Activated naive CD8-positive, alpha-beta T cell (primary cell): Measurements from ENCODE around the gene EIF4G3.
"Not testable (repeated sequence)": the region's sequence is repeated elsewhere in the genome, so short reads cannot be mapped to it uniquely, and the experiment has no call there.

Experiments used
- H3K27ac Mint-ChIP-seq: one replicate; pipeline ENCODE4 v1.8.0; 2021; ENCODE audit warnings: mixed read lengths
- H3K27me3 Mint-ChIP-seq: one replicate; pipeline ENCODE4 v1.8.0; 2021; ENCODE audit warnings: mixed read lengths
- H3K36me3 Mint-ChIP-seq: one replicate; pipeline ENCODE4 v1.8.0; 2021; ENCODE audit warnings: mixed read lengths
- H3K4me1 Mint-ChIP-seq: one replicate; pipeline ENCODE4 v1.8.0; 2021; ENCODE audit warnings: low read depth, mixed read lengths
- H3K4me3 Mint-ChIP-seq: one replicate; pipeline ENCODE4 v1.8.0; 2021; ENCODE audit warnings: mild to moderate bottlenecking, mixed read lengths
- H3K9me3 Mint-ChIP-seq: one replicate; pipeline ENCODE4 v1.8.0; 2021; ENCODE audit warnings: low read depth, mixed read lengths

EIF4G3 gene

DNA sequence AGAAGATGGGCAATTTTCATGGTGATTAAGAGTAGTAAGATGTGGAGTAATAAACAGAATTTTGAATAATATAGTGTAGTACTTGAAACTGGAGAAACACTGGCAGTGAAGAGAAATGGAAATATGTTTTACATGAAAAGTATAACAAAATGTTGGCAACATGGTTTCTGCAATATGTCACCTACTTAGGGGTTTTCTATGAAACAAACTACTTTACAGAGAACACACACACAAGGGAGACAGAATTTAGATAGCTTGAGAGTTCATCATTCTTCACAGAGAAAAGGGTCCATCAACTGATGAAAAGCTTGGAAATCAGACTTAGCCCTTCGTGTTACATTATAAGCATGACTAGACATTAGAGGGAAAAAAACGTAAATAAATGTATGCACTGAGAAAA is 135.2 kb downstream of the EIF4G3 start:
- Mint-ChIP-seq H3K4me1 (no peaks in the 10 kb centered on the region), H3K4me3 (no peak overlapping the region), H3K9me3 (no peaks in the 10 kb centered on the region), H3K27ac (no peak overlapping the region), H3K27me3 (no peaks in the 10 kb centered on the region), H3K36me3 (peaks cover 13% of the 10 kb centered on the region)

DNA sequence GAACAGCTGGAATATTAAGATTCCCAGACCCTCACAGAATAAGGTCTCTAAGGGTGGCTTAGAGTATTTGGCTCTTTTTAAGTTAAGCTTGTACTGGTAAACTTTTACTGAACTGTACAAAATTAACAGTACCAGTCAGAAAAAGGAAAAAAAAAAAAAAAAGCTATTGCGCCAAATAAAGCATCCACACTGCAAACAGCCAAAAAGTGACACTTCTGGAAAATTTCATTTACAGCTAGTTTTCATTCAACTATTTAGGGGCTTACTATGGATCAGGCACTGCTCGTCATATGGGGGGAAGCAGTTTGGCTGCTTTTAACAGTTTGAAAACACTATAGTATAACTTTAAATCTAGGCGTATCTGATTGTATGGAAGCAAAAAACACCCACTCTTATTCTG is 139.6 kb downstream of the EIF4G3 start:
- Mint-ChIP-seq H3K4me3 (no peak overlapping the region), H3K27me3 (no peaks in the 10 kb centered on the region)

DNA sequence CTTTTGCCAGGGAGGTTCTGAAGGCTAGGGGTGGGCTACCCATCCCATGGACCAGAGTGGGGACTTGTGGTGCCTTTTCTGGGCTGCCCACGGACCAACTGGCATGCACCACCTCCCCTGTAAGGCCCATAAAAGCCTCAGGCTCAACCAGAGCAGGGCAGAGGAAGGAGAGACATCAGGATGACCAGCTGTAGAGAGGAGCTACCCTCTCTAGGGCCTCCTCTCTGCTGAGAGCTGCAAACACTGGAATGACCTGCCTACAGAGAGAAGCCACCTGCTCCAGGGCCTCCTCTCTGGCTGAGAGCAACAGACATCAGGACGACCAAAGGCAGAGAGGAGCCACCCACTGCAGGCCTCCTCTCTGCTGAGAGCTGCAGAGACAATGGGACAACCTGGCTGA is 140.9 kb downstream of the EIF4G3 start:
- Mint-ChIP-seq H3K4me3 (no peak overlapping the region), H3K4me1 (no peaks in the 10 kb centered on the region), H3K9me3 (no peaks in the 10 kb centered on the region), H3K36me3 (peaks cover 11% of the 10 kb centered on the region), H3K27ac (no peak overlapping the region), H3K27me3 (no peaks in the 10 kb centered on the region)

More for the DNA sequence above, 139.6 kb downstream of the EIF4G3 start:
- Mint-ChIP-seq H3K9me3 (no peaks in the 10 kb centered on the region), H3K27ac (no peak overlapping the region), H3K36me3 (peaks cover 9% of the 10 kb centered on the region), H3K4me1 (no peaks in the 10 kb centered on the region)

DNA sequence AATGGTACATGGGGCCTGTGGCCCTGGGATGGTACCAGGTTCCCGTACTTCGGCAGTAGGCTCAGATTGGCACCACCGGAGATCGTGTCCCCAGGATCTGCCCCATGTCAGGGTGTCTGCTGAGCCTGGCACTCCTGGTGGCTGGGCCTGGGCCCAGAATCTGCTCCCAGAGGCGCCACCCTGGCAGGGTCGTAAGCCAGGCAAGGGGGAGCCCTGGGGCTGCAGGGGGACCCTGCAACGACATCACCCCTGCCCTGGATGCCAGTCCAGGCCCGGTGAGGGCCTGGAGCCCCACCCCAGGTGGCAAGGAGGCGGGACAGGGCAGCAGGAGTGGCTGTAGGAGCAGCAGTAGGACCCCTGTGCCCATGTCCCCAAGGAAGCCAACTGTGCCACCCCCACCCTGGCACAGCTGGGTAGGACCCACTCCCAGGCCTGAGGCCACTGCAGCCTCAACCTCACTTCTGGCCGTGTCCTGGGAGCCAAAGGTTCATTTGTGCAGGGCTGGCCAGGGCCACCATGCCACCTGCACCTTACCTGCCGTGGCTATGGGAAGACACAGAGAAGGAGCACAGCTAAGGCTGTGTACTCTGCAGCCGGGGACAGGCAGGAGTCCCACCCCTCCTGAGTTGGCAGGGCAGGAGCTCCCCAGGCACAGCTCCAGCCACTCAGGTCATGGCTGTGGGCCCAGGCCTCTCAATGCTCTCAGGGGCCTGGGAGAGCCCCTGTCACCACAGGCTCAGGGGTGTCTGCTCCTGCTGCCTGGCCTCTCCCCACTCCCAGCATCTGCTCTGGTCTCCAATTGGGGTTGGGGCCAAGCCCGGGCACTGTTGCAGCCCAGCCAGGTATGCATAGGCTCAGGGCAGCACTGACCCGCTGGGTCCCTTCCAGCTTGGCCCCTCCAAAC is 141.7 kb downstream of the EIF4G3 start:
- Mint-ChIP-seq H3K9me3 (no peaks in the 10 kb centered on the region), H3K4me1 (no peaks in the 10 kb centered on the region), H3K27me3 (no peaks in the 10 kb centered on the region), H3K36me3 (peaks cover 7% of the 10 kb centered on the region), H3K4me3 (no peak overlapping the region), H3K27ac (no peak overlapping the region)

DNA sequence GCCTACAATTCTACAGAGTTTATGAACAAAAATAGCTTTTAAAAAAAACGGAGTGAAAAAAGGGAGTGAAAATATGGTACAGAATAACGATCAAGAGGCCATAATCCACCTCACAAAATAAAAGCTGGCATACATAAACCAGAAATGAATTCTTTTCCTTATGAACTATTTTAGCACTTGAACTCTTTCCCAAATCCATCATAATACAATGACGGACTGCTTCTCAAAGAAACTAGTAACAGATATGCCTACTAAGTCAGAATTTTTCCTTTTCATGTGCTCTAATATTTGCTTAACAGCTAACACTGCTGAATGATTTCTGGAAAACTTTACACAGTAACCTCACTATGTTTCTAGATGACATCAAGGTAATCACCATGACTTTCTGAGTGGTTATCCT is 144.0 kb downstream of the EIF4G3 start:
- H3K4me3 Mint-ChIP-seq: no peak overlapping the region
- no peaks in the 10 kb centered on the region for H3K27me3 Mint-ChIP-seq
- H3K36me3 Mint-ChIP-seq: peaks cover 8% of the 10 kb centered on the region
- H3K27ac Mint-ChIP-seq: no peak overlapping the region
- peaks cover 1% of the 10 kb centered on the region for H3K4me1 Mint-ChIP-seq
- H3K9me3 Mint-ChIP-seq: no peaks in the 10 kb centered on the region

DNA sequence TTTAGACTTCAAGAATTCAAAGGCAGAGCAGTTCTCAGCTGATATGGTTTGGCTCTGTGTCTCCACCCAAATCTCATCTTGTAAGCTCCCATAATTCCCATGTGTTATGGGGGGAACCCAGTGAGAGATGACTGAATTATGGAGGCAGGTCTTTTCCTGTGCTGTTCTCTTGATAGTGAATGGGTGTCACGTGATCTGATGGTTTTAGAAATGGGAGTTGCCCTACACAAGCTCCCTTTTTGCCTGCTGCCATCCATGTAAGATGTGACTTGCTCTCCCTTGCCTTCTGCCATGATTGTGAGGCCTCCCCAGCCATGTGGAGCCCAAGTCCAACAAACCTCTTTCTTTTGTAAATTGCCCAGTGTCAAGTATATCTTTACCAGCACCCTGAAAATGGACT is 146.5 kb downstream of the EIF4G3 start:
- Mint-ChIP-seq H3K27ac (no peak overlapping the region), H3K9me3 (no peaks in the 10 kb centered on the region), H3K27me3 (no peaks in the 10 kb centered on the region), H3K36me3 (peaks cover 10% of the 10 kb centered on the region), H3K4me1 (peaks cover 1% of the 10 kb centered on the region), H3K4me3 (no peak overlapping the region)

DNA sequence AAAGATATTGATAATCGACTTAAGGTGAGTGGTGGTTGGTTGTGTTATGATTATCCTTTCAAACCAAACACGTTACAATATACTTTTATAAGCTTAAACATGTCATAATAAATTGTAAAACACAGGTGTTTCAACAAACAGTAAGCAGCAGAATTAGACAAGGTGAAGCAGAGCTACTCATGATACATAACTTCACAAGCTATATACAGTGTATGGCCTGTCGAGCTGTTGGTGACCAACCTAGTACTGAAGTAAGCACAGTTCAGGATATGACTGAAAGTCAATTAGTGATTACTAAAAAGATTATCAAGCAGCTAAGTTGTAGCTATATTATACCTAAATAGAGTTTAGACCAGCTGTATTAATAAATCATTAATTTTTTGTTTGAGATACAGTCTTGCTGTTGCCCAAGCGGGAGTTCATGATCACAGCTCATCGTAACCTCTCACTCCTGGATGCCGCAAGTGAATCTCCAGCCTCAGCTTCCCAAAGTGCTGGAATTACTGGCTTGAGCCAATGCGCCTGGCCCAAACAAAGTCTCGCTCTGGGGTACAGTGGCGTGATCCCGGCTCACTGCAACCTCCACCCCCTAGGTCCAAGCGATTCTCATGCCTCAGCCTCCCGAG is 148.1 kb downstream of the EIF4G3 start:
- Mint-ChIP-seq H3K4me3 (no peak overlapping the region), H3K4me1 (peaks cover 1% of the 10 kb centered on the region), H3K36me3 (peaks cover 13% of the 10 kb centered on the region), H3K27me3 (no peaks in the 10 kb centered on the region), H3K9me3 (no peaks in the 10 kb centered on the region), H3K27ac (no peak overlapping the region)

DNA sequence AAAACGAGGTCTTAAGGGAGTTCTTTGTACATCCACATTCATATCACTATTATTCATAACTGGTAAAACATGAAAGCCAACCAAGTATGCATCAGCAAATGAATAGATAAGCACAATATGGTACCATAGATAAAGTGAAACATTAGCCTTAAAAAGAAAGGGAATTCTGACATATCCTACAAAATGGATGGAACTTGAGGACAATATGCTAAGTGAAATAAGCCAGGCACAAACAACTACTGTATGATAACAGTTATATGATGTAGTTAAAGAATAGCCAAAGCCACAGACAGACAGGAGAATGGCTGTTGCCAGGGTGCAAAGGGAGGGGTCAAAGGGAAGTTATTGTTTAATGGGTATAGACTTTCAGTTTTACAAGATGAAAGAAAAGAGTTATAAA is 148.9 kb downstream of the EIF4G3 start:
- H3K36me3 Mint-ChIP-seq: peaks cover 13% of the 10 kb centered on the region
- no peak overlapping the region for H3K4me3 Mint-ChIP-seq
- no peak overlapping the region for H3K27ac Mint-ChIP-seq
- H3K27me3 Mint-ChIP-seq: no peaks in the 10 kb centered on the region
- peaks cover 3% of the 10 kb centered on the region for H3K4me1 Mint-ChIP-seq
- H3K9me3 Mint-ChIP-seq: no peaks in the 10 kb centered on the region

DNA sequence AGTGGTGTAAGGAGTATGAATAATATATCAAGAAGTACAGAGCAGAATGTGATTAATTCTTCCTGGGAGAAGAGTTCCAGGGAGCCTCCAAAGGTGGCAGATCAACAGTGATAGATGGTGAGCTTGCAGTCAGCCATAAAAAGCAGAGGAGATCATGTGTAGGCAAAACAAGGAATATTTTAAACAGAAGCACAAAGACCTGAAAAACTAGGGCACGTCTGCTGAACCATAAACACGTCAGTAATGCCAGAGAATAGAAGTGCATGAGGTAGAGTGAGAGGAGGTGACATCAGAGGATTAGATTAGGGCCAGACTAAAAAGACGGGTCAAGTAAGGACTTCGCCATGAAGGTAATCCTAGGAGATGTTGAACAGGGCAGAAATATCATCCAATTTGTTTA is 151.8 kb downstream of the EIF4G3 start:
- no peaks in the 10 kb centered on the region for H3K27me3 Mint-ChIP-seq
- H3K27ac Mint-ChIP-seq: peak overlapping the region; percentile 46
- no peak overlapping the region for H3K4me3 Mint-ChIP-seq
- peaks cover 11% of the 10 kb centered on the region for H3K36me3 Mint-ChIP-seq
- H3K9me3 Mint-ChIP-seq: no peaks in the 10 kb centered on the region
- H3K4me1 Mint-ChIP-seq: peaks cover 18% of the 10 kb centered on the region

DNA sequence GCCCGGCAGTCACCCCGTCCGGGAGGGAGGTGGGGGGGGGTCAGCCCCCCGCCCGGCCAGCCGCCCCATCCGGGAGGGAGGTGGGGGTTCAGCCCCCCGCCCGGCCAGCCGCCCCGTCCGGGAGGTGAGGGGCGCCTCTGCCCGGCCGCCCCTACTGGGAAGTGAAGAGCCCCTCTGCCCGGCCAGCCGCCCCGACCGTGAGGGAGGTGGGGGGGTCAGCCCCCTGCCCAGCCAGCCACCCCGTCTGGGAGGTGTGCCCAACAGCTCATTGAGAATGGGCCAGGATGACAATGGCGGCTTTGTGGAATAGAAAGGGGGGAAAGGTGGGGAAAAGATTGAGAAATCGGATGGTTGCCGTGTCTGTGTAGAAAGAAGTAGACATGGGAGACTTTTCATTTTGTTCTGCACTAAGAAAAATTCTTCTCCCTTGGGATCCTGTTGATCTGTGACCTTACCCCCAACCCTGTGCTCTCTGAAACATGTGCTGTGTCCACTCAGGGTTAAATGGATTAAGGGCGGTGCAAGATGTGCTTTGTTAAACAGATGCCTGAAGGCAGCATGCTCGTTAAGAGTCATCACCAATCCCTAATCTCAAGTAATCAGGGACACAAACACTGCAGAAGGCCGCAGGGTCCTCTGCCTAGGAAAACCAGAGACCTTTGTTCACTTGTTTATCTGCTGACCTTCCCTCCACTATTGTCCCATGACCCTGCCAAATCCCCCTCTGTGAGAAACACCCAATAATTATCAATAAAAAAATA is 152.4 kb downstream of the EIF4G3 start:
- H3K4me3 Mint-ChIP-seq, H3K27me3 Mint-ChIP-seq, H3K9me3 Mint-ChIP-seq, H3K27ac Mint-ChIP-seq: not testable (repeated sequence)
- peaks cover 18% of the 10 kb centered on the region for H3K4me1 Mint-ChIP-seq
- H3K36me3 Mint-ChIP-seq: peaks cover 11% of the 10 kb centered on the region

DNA sequence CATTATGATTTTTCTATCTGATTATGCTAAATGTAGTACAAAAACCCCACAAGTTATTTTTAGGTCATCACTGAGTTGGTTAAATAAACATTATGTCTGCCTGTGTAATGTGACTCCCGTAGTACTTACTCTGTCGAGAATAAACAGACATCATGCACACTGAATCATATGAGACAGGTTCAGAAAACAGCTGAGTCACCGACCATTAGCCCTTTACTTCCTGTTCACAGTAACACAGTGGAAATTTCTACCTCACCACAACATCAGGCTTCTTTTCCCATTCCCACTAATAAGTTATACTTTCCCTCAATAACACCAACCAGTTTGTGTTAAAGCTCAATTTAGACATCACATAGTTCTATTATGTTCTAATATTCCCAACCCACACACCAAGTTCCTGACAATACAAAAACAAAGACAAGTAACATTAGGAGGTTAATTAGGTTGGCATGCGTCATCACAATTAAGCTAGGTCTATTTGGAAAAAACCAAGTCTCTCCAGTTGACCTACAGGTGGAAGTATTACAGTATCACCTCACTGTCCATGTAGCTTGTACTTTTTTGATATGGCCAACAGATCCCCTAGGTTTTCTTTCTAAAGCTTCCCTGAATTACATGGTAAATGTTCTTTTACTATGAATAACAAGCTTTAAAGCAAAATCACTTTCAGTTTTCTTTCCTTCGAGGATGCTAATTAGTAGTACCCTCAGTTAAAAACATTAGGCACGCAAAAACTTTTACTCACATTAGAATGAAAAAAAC is 154.2 kb downstream of the EIF4G3 start:
- Mint-ChIP-seq H3K36me3 (peaks cover 9% of the 10 kb centered on the region), H3K4me3 (peak overlapping the region; percentile 70)

DNA sequence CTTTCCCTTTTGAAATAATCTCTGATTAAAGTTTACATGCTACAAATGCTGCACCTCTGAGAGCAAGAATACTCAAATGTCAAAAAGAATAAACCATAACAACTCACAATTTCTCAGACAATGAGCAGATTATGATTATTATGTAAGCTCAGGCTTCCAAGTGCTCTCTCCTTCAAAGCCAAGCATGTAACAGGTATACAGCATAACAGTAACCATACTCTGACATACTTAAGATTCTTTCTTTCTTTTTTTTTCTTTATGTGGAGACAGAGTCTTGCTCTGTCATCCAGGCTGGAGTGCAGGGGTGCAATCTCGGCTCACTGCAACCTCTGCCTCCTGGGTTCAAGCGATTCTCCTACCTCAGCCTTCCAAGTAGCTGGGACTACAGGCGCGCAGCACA is 155.4 kb downstream of the EIF4G3 start:
- Mint-ChIP-seq H3K9me3 (no peaks in the 10 kb centered on the region), H3K4me3 (no peak overlapping the region), H3K4me1 (peaks cover 17% of the 10 kb centered on the region), H3K27me3 (no peaks in the 10 kb centered on the region), H3K27ac (peak overlapping the region; percentile 5), H3K36me3 (peaks cover 9% of the 10 kb centered on the region)

More for the DNA sequence above, 154.2 kb downstream of the EIF4G3 start:
- Mint-ChIP-seq H3K27me3 (no peaks in the 10 kb centered on the region), H3K4me1 (peaks cover 16% of the 10 kb centered on the region), H3K27ac (peak overlapping the region; percentile 92), H3K9me3 (no peaks in the 10 kb centered on the region)

DNA sequence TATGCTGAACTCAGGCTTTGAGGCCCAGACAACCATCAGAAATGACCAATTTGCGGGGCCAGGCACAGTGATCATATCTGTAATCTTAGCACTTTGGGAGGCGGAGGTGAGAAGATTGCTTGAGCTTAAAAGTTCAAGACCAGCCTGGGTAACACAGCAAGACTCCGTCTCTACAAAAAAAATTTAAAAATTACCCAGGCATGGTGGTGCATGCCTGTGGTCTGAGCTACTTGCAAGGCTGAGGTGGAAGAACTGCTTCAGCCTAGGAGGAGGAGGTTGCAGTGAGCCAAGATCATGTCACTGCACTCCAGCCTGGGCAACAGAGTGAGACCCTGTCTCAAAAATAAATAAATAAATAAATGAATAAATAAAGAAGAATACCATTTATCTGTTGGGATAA is 156.5 kb downstream of the EIF4G3 start:
- peaks cover 21% of the 10 kb centered on the region for H3K4me1 Mint-ChIP-seq
- H3K36me3 Mint-ChIP-seq: peaks cover 16% of the 10 kb centered on the region
- H3K9me3 Mint-ChIP-seq: peaks cover 2% of the 10 kb centered on the region
- H3K27me3 Mint-ChIP-seq: no peaks in the 10 kb centered on the region
- H3K27ac Mint-ChIP-seq: no peak overlapping the region
- H3K4me3 Mint-ChIP-seq: no peak overlapping the region

DNA sequence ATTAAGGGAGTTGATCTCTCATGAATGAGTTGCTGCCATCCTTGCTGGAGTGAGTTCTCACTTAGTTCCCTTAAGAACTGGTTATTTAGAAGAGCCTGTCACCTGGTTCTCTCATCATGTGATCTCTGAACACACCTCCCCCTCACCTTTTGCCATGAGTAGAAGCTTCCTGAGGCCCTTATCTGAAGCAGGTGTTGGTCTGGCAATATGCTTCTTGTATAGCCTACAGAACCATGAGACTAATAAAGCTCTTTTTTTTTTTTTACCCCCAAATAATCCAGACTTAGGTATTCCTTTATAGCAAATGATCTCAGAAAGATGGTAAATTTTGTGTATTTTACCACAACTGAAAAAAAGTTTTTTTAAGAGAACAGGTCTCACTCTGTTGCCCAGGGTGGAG is 158.0 kb downstream of the EIF4G3 start:
- peaks cover 5% of the 10 kb centered on the region for H3K9me3 Mint-ChIP-seq
- H3K4me1 Mint-ChIP-seq: peaks cover 21% of the 10 kb centered on the region
- H3K4me3 Mint-ChIP-seq: no peak overlapping the region
- peaks cover 18% of the 10 kb centered on the region for H3K36me3 Mint-ChIP-seq
- H3K27ac Mint-ChIP-seq: no peak overlapping the region
- no peaks in the 10 kb centered on the region for H3K27me3 Mint-ChIP-seq
